Head of caudate nucleus (tissue), 42 donors: Measurements from ENCODE around the gene MMAB.
"Not testable (repeated sequence)": the region's sequence is repeated elsewhere in the genome, so short reads cannot be mapped to it uniquely, and the experiment has no call there.

Experiments
- DNase-seq, 42 donors: peaks; one replicate each; pipeline versions ENCODE4 v3.0.0 to v3.0.0-alpha.2; 2020 to 2021; ENCODE audit warnings: mixed read lengths in 7 of 42
- intact Hi-C: fragments of 100-400 bp; cut with DNase I; formaldehyde crosslinking; loops from one replicate; pipeline ENCODE4 v1.15.0; 2022

The MMAB gene

GRCh38 chr12:109605599-109606228 lies 32.4 kb upstream of the MMAB start:
- no peak for DNase-seq
- intact Hi-C loops = no loop called here

- intact Hi-C loops = no loop called here
- DNase-seq = peak in 2 of 42 donors; percentile 28 to 63
These were observed 31.7 kb upstream of the MMAB start for GRCh38 chr12:109605016-109605415.

GRCh38 chr12:109604132-109604585 lies 30.9 kb upstream of the MMAB start:
- no peak for DNase-seq
- intact Hi-C loops = no loop called here

GRCh38 chr12:109602132-109602531 lies 28.8 kb upstream of the MMAB start:
- DNase-seq, intact Hi-C loops: not testable (repeated sequence)

GRCh38 chr12:109601557-109601956 lies 28.3 kb upstream of the MMAB start:
- intact Hi-C loops = no loop called here

GRCh38 chr12:109600995-109601394 lies 27.7 kb upstream of the MMAB start:
- no peak for DNase-seq
- intact Hi-C loops = no loop called here

More at GRCh38 chr12:109601557-109601956, 28.3 kb upstream of the MMAB start:
- no peak for DNase-seq

- DNase-seq = no peak
- intact Hi-C loops = no loop called here
These were observed 27.2 kb upstream of the MMAB start for GRCh38 chr12:109600481-109600880.

GRCh38 chr12:109599087-109599486 lies 25.8 kb upstream of the MMAB start:
- no peak for DNase-seq
- intact Hi-C loops = loop anchor here (10.0 kb wide), 1 partner anchor 116 kb away; the partner anchor contains the start of gene FAM222A

GRCh38 chr12:109598428-109598854 lies 25.1 kb upstream of the MMAB start:
- no peak for DNase-seq
- intact Hi-C loops = loop anchor here (10.0 kb wide), 1 partner anchor 116 kb away; the partner anchor contains the start of gene FAM222A

- intact Hi-C loops = loop anchor here (2.0 to 10.0 kb wide), 2 partner anchors 117 to 177 kb away; partner anchors contain the start of gene FAM222A
- DNase-seq = peak; percentile 85 to 97 (median 93)
These were observed 24.6 kb upstream of the MMAB start for GRCh38 chr12:109597795-109598427.

- peak in 1 of 42 donors; percentile 51 for DNase-seq
- intact Hi-C loops = loop anchor here (2.0 to 10.0 kb wide), 2 partner anchors 117 to 177 kb away; partner anchors contain the start of gene FAM222A
These were observed 24.1 kb upstream of the MMAB start for GRCh38 chr12:109597414-109597794.

- no peak for DNase-seq
- intact Hi-C loops = loop anchor here (2.0 to 10.0 kb wide), 2 partner anchors 118 to 178 kb away; partner anchors contain the start of gene FAM222A
These were observed 23.3 kb upstream of the MMAB start for GRCh38 chr12:109596418-109597244.

- intact Hi-C loops = loop anchor here (10.0 kb wide), 1 partner anchor 119 kb away; the partner anchor contains the start of gene FAM222A
- no peak for DNase-seq
These were observed 22.1 kb upstream of the MMAB start for GRCh38 chr12:109595321-109595902.

GRCh38 chr12:109594556-109595317 lies 21.4 kb upstream of the MMAB start:
- intact Hi-C loops = loop anchor here (10.0 kb wide), 1 partner anchor 120 kb away; the partner anchor contains the start of gene FAM222A
- no peak for DNase-seq

GRCh38 chr12:109592905-109593272 lies 19.6 kb upstream of the MMAB start:
- intact Hi-C loops = loop anchor here (10.0 kb wide), 1 partner anchor 122 kb away; the partner anchor contains the start of gene FAM222A
- DNase-seq = peak in 1 of 42 donors; percentile 11

GRCh38 chr12:109592195-109592904 lies 19.0 kb upstream of the MMAB start:
- DNase-seq = peak in 2 of 42 donors; percentile 19 to 21
- intact Hi-C loops = loop anchor here (10.0 kb wide), 1 partner anchor 122 kb away; the partner anchor contains the start of gene FAM222A

- intact Hi-C loops = loop anchor here (10.0 kb wide), 1 partner anchor 124 kb away; the partner anchor contains the start of gene FAM222A
- DNase-seq = no peak
These were observed 17.7 kb upstream of the MMAB start for GRCh38 chr12:109591041-109591440.
